Body of pancreas (tissue), 4 donors: Measurements from ENCODE around the gene ME3.

ENCODE experiments used
- CTCF ChIP-seq, 7 experiments: fragments of 450-650 bp in 4 of 7; fragments of 200-600 bp in 3 of 7; sonication (generic) in 3 of 7; IDR thresholded peaks; one replicate each; pipeline ENCODE4 v1.5.1; 2016 to 2019; ENCODE audit warnings: antibody characterized with exemption in 7 of 7
- POLR2A ChIP-seq, 3 donors: fragments of 450-650 bp; IDR thresholded peaks; one replicate each; pipeline ENCODE4 v1.6.1; 2016; ENCODE audit warnings: antibody characterized with exemption in 3 of 3, mild to moderate bottlenecking in 2 of 3

- no peak for TF ChIP-seq POLR2A (IDR thresholded peaks at IDR 0.05)
- no peak for TF ChIP-seq CTCF (IDR thresholded peaks at IDR 0.05)
Measured at GRCh38 chr11:86468169-86468568, 204.2 kb downstream of the ME3 start.
